ELF-1 (cell line): Measurements from ENCODE around the gene JCAD.

Experiments
- DNase-seq: peaks from one replicate; pipeline ENCODE4 v3.0.0-alpha.2; 2016; ENCODE audit warnings: low read depth, low spot score

The JCAD gene

DNA sequence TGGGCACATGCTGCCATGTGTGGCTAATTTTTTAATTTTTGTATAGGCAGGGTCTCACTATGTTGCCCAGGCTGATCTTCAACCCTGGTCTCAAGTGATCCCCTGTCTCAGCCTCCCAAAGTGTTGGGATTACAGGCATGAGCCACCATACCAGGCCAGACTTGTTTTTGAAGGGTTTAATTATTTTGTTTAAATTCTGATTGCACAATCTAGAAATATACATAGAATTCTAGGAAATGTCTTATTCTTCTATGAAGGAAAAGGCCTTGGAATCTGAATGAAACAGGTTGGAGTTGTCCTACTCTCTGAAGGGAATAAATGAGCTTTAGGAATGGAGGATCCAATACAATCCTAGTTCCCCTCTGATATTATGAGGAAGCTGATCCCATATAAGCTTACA is 15.5 kb upstream of the JCAD start:
- no peak for DNase-seq

DNA sequence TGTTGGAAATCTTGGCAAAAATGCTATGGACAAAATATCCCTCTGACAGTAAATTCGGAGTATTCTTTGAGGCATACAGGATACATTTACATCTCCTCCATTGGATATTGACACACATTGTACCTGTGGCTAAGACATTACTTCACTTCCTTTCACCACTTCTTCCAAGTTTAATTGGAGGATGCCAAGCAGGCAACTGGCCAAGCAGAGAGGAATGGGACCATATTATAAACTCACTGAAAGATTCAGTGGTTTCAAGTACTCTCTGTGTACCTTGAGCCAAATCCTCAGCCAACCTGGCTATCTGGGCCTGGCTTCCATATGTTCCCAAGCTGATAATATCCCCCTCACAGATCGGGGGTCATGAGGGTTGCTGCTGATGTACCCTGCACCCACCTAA is 14.7 kb upstream of the JCAD start:
- DNase-seq = no peak

DNA sequence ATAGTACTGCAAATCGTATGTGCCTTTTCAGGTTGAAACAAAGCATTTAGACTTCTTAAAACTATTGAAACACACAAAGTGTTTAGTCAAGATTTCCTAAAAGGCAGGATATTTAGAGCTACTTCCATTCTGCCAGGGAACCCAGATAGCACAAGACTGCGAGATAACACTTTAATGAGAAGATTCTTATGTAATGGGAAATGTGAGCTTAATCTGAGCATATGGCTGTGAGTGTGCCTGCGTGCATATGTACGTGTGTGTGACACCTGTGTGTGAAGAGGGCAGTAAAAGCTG is 14.3 kb upstream of the JCAD start:
- DNase-seq = no peak

DNA sequence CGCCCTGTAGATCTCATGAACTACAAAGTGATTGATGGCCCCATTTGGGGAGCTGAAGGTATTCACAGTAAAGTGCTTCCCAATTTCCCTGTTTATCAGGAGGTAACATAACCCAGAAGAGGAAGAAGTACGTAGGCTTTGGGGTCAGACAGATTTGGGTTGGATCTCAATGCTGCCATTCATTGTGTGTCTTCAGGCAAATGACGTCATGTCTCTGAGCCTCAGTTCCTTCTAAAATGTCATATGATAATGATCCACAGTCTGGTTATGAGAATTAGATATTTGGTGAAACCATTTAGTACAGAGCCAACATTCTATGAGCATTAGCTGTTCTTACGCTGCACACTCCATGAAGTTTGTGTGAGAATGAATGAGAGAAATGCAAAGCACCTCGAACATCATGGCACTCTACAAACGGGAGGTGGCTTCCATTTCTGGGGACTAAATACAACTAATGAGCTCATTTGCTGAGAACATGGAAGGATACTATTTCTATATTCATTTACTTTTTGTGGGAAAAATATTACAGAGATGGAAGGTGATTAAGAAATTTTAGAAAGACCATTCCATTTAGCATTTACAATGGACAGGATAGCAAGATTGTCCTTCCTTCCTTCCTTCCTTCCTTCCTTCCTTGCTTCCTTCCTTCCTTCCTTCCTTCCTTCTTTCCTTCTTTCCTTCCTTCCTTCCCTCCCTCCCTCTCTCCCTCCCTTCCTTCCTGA is 13.8 kb upstream of the JCAD start:
- DNase-seq = no peak

DNA sequence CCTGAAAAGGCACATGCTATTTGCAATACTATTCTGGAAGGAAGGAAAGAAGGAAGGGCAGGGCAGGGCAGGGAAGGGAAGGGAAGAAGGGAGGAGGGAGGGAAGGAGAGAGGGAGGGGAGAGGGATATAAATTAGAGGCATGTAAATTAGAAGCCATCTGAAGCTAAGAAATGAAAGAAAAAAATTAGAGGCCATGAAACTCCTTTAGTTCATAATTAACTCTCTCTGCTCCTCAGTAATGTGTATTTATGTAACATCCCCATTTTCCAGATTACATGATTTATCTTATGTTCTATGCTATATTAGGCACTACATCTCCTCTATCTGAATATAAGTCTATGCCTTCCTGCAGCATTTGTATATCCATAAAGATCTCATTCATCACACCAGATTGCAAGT is 12.7 kb upstream of the JCAD start:
- no peak for DNase-seq

DNA sequence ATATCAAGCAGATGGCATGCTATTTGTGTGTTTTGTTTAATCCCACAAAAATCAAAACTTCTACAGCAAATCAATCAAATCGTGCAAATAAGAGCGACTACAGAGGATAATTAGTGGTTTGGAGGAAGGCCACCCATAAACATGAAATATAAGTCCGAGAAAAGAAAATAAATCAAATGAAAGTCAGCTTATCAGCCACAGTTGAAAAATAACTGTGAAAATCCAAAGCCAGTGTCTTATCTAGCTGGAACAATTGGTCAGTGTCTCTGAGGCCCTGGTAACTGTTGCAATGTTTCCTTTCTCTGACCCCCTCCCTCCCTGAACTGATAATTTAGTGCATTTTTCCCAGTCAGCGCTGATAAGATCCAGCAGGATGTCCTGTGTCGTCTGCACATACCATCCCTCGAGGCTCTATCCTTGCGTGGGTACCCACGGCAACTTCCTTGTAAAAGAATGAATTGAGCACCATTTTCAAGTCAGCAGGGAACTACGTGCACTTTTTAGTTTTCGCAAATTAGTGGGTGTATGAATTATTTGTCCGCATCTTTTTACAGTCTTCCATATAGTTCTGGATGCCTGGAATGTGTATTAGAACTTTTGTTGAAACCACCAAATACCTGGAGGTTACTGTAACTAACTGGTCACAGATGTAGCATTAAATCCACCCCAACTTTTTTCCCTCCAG is 10.8 kb upstream of the JCAD start:
- no peak for DNase-seq

DNA sequence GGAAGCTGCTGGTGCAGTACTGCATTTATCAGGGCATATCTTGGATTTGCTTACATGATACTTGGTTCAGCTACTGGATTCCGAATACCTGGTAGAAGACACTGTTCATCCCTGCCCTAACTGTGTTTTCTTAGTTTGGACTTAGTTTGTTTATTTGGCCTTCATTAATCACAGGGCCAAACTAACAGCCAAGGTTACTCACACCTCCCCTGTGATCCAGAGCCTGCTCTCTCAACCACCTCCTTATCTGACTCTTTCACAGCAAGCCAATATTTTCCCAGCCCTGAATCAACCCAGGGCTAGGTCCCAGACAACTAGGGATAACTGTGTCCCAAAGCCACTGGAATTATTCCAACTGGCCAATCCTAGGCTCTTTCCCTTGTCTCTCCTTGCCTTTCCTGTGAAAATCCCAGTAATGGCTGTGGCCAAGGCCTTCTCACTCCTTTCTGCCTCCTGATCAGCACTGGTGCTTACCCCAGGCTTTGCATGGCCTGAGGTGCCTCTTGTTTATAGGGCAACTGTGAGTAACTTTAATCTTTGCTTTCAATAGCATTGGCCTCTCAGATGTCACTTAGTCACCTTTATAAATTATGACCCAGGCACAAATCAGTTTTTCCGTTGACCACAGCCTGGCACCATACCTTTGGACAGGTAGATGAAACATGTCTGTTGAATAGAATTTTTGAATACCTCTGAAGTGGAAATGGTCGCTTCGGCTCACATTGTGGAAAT is 9.3 kb upstream of the JCAD start:
- no peak for DNase-seq

DNA sequence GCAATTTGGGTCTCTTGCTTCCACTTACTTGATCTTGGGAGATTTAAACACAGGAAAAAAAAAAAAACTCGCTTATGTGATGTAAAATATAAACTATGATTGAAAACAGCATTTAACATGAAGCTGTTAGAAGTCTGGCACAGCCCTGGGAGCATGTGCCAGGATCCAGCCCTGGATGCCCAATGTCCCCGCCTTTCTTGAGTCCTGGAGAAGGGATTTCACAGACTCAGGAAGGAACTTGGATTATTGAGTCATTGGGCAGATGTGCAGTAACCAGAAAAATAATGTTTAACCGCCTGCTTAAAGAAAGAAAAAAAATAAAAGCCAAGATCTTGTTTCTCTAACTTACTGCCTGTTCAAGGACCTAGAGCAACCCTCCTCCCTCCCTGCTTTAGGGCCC is 3.7 kb upstream of the JCAD start:
- DNase-seq = no peak

DNA sequence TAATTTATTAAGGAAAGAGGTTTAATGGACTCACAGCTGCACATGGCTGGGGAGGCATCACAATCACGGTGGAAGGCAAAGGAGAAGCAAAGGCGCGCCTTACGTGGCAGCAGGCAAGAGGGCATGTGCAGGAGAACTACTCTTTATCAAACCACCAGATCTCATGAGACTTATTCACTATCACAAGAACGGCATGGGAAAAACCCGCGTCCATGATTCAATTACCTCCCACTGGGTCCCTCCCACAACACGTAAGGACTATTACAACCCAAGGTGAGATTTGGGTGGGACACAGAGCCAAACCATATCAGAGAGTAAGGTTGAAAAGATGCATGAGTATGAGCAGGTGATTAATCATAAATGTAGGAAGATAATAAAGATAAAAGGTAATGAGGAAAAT is 3.2 kb upstream of the JCAD start:
- no peak for DNase-seq

DNA sequence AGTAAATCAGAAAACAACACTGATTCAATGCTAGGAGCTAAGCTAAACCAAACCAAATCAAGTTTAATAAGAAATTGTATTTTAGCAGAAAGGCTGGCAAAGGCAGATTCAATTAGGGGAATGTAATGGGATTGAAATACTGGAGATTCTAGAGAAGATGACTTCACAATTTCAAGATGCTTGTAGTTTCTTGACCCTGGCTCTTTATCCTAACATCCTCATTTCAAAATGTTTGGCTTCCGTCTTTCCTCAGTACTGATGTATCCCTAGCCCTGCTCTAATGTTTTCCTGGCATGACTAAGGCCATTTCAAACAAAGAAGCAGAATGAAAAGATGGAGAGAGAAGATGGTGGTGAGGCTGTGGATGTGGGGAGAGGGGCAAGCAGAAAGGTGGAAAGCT is 2.7 kb upstream of the JCAD start:
- no peak for DNase-seq

DNA sequence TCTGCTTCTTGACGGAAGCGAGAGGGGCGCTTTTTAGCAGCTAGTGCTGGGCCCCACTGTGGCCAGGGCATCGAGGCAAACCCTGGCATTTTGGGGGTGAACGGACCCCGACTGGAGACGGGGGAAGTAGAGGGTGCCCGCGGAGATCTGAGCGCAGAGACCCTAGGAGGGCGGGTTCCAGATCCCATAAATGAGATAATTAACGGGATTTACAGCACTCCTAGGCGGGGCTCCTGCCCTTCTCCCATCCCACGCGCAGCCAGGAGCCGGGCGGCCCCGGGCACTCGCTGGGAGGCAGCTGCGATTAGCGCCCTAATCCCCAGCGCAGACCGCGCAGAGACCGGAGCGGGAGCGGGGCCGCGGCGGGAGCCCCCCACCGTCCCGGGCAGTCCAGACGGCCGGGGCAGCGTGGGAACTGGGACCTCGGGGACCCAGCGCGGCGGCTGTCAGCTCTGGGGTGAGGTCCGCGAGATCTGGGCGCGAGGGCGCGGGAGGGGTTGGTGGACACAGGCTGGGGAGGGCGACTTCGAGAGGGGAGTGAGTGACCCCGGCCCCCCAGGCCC is 735 bp downstream of the JCAD start:
- peak; percentile 36 for DNase-seq

DNA sequence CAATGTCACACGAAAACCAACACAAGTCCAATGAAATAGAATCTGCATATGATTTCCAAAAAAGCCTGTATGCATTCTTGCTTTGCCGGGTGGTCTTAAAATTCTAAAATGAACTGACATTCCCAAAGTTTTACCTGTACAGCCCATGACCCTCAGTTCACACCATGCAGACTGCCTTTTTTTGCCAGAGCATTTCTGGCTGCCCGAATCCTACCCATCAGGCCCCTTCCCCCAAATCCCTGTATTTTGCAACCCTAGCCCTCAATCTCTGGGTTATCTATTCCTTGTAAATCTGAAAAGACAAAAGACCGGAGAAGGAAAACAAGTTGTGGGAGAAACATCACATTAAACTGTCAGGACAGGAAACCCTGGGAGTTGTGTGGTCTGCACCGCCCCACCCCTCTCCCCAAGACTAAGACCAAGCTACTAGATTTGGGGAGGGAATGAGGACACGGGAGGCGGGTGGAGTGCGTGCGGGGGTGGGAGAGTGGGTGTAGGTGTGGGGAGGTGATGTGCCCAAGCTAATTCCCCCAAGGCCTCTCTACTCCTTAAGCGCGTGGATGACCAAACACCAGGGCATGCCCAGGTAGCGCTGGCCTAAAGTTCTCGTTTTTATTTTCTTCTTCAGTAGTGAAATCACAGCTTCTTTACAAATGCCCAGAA is 1.4 kb downstream of the JCAD start:
- DNase-seq = no peak

DNA sequence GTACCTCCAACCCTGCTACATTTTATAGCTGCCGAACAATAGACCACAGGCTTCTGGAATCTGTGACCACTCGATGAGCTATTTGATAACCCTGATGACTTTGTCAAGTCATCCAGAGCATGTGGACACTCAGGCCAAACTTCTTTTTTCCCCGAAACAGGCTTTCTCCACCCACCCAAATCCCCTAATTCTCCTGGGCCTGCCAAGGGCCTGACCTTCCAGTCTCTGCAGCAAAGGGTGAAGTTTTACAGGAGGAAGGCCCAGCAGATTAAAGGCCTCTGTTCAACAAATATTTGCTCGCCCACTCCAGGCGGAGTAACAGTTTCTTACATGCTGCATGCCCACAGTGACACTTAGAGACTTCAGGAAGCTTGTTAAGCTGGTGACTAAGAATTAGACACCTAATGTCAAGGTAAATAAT is 2.0 kb downstream of the JCAD start:
- peak; percentile 83 for DNase-seq

DNA sequence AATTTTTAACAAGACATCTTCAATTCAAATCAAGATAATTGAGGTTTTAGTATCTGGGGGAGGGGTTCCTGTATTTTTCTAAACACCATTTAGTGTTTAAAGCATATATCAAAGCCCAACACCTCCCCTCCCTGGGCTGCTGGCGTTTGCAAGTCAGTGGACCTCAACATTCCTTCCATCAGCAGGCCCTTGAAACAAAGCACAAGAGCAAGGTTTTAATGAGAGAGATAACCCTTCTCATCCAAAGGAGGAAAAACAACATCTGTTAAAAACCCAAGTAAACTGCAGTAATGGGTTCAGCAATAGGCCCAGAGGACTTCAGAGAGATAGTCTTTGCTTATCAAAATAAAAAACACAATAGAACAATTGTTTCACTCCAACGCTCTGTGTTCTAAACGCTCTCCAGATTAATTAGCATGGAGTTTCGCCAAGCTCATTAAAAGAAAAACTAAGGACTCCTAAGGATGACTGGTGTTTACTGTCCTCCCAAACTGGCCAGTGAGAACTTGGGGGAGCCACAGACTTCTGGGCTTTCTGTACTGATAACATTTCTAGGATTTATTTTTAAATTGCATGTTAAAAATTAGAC is 2.5 kb downstream of the JCAD start:
- DNase-seq = peak; percentile 62

DNA sequence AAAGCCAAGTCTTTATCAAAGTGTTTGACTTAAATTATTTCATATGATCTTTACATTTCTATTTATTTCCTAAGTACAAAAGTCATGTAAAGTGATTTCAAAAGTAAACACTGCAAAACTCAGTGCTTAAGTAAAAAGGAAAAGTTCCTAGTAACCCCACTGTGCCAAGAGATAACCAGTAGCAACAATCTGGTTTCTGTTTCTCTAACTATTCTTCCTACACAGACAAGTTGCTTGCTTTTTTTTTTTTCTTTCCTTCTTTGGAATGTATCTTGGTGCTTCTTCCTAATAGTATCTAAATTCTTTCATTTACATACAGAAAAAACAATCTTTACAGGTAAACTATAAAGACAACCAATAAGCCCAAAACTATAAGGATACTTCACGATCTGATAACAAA is 3.1 kb downstream of the JCAD start:
- DNase-seq = no peak

DNA sequence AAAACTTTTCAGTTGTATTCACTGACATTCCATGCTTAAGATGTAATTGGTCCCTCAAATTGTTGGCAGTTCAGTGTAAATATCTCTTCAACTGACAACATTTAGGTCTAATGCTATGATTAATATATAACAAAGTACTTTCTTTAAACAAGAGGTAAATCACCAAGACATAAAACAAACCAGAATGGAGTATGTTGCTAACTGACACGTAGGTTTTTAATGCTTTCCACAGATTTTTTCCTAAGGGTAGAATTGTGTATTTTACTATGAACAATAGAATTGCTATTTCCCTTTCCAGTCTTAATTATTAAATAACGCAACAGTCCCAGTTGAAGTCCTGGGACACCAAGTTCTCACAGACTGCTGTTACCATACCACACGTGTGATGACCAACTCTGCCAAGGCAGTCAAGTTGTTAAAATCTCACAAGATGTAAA is 4.1 kb downstream of the JCAD start:
- no peak for DNase-seq

DNA sequence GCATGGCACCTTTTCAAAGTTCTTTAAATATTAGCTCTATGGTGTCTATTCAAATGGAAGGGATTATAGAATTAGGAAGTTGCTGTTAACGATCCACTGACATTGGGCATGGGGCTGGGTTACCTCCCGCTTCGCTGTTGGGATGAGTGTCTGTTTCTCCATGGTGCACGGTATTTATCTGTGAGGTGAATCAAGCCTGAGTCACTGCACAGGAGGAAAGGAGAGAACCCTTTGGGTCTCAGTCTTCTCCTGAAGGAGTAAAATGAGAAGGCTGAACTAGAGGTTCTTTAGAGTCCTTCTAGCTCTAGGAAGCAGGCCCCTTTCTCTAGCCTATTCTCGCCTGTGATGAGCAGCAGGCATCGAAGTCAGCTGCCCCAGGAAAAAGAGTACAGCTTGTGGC is 7.3 kb downstream of the JCAD start:
- DNase-seq = no peak

DNA sequence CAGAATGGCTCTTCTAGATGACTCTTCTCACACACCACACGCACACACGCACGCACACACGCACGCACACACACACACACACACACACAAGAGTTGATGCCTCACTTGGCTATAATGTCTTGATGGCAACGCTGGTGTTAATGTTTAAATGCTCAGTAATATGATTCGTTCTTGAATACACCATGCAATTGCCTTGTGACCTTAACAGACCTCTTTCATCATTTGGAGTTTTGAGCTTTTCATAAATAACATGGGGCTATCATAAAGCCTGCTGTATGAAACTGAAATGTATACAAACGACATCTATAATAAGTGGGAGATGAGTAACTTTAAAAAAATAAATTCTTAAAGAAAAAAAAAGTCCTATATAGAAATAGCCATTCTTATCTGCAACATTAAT is 8.2 kb downstream of the JCAD start:
- no peak for DNase-seq

DNA sequence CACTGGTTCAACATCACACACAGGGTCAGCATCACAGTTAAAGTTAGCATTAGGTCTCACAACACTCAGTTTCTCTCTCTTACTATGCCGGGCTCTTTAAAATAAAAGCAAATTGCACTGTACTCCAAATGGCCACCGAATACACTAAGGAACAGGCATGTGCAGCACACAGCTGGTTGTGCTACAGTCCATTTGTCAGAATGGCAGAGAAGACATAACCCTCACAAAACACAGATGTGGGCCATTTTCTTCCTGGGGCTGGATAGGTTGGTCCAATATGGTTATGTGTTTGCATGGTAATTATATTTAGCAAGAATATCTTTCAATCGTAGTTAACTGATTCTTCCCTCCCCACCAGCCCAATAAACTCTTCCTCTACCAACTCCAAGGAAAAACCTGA is 9.0 kb downstream of the JCAD start:
- DNase-seq = no peak

DNA sequence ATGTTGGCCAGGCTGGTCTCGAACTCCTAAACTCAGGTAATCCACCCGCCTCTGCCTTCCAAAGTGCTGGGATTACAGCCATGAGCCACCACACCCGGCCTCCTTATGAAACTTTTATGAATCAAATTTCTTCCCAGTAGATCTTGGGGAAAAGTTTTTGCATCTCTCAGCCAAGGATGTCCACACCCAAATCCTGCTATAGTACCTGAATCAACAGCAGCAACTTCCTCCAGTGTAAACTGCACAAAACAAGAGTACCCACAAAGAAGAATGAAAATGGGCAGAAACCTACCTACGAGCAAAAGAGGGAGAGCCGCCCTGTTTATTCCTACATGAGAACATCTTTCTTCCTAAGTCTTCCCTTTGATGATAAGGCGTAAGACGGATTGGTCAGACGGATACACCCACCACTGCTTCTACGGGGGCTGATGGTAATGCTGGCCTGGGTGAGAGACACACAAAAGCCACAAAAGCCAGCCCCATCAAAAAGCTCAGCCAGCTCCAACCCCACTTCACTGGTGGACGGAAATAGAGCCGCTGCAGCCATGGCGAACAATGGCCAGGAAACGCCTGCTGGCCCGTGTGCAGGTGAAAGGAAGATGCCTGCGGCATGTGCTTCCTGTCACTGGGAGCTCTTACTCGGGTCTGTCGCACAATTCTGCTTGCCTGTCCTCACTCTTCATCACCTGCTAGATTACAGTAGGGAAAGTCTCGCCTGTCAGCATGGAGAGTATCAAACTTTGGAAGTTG is 10.4 kb downstream of the JCAD start:
- DNase-seq = no peak

DNA sequence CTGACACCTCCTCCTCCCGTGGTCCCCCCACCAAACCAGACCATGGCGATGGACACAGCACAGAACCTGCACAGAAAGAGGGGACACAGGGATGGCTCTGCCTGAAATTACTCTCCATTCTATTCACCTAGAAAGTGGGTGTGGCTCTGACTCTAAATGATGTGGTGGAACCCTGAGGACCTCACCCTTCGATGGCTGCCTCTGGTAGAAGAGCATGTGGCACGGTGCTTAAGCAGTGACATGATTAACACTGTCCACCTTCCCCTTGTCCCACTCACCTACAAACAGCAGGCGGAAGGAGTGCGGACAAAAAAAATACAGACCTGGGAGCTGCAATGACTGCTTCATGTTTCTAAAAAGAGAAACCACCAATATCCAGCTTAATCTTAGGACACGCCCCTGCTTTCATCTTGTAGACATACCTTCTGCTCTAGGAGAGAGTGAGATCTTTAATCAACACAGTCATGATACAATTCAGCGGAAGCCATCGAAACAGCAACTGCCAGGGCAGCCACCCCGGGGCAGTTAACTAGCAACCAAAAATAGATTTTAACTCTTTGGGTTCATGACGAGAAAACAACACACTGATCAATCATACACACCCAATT is 11.4 kb downstream of the JCAD start:
- no peak for DNase-seq
